Measurements from ENCODE around the gene CLEC18A. TPM values are rescaled to one million over a fixed set of nuclear protein-coding genes. Genes with fewer than 3 reads are reported as not detected.

CLEC18A gene
- total and polyA plus RNA-seq, 7 donors, result 0.60 to 2.2 (median 0.69) TPM; not detected in 2

DNA sequence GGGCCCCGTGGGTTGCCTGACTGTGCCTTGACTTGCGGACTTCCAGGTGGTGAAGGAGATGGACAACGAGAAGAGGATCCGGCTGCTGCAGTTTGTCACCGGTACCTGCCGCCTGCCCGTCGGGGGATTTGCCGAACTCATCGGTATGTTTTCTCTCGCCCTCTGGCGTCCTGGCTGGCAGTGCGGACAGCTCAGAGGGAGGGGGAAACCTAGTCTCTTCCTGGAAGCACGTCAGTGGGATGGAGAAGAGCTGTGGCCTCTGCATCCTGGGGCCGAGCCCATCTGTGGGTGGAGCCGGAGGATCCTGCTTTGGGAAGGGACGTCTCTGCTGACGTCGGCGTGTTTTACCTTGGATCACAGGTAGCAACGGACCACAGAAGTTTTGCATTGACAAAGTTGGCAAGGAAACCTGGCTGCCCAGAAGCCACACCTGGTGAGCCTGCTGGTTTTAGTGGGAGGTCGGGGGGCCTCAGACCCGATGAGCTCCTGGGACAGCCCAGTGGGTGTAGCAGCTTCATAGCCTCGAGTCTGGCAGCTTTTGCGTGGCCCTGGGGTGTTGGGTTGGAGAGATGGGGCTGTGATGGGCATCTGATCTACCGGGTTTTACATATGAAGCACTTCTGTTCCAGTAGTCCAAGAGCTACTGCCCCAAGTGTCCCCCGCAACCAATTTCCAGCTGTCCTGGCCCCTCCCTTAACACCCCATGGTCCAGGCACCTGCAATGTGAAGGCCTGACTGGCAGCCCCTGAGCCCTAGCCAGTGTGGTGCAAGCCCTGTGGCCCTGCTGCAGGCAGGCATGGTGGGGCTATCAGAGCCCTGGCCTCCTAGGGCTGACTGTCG is 11.9 kb upstream of the CLEC18A start:
- intact Hi-C loops (cut with DNase I), result no loop called here
- H3K36me3 ChIP-seq, result peaks cover 20 to 72% (median 41%) of the 10 kb centered on the region in 4 donors
- H3K27ac ChIP-seq, result no peak overlapping the region

DNA sequence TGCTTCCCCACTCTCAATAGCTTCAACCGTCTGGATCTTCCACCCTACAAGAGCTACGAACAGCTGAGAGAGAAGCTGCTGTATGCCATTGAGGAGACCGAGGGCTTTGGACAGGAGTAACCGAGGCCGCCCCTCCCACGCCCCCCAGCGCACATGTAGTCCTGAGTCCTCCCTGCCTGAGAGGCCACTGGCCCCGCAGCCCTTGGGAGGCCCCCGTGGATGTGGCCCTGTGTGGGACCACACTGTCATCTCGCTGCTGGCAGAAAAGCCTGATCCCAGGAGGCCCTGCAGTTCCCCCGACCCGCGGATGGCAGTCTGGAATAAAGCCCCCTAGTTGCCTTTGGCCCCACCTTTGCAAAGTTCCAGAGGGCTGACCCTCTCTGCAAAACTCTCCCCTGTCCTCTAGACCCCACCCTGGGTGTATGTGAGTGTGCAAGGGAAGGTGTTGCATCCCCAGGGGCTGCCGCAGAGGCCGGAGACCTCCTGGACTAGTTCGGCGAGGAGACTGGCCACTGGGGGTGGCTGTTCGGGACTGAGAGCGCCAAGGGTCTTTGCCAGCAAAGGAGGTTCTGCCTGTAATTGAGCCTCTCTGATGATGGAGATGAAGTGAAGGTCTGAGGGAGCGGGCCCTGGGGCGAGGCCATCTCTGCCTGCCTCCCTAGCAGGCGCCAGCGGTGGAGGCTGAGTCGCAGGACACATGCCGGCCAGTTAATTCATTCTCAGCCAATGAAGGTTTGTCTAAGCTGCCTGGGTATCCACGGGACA is 11.1 kb upstream of the CLEC18A start:
- intact Hi-C loops (cut with DNase I), result no loop called here
- Histone ChIP-seq H3K4me3 (no peak overlapping the region), H3K36me3 (peaks cover 20 to 64% (median 38%) of the 10 kb centered on the region in 4 donors), H3K27me3 (no peaks in the 10 kb centered on the region), H3K27ac (no peak overlapping the region), H3K9me3 (no peaks in the 10 kb centered on the region), H3K4me1 (no peaks in the 10 kb centered on the region)
- DNase-seq, result no peak
- TF ChIP-seq EP300 (IDR thresholded peaks at IDR 0.05) (no peak), POLR2A (IDR thresholded peaks at IDR 0.05) (no peak), POLR2AphosphoS5 (IDR thresholded peaks at IDR 0.05) (no peak)
- TF ChIP-seq, protein P1, sequence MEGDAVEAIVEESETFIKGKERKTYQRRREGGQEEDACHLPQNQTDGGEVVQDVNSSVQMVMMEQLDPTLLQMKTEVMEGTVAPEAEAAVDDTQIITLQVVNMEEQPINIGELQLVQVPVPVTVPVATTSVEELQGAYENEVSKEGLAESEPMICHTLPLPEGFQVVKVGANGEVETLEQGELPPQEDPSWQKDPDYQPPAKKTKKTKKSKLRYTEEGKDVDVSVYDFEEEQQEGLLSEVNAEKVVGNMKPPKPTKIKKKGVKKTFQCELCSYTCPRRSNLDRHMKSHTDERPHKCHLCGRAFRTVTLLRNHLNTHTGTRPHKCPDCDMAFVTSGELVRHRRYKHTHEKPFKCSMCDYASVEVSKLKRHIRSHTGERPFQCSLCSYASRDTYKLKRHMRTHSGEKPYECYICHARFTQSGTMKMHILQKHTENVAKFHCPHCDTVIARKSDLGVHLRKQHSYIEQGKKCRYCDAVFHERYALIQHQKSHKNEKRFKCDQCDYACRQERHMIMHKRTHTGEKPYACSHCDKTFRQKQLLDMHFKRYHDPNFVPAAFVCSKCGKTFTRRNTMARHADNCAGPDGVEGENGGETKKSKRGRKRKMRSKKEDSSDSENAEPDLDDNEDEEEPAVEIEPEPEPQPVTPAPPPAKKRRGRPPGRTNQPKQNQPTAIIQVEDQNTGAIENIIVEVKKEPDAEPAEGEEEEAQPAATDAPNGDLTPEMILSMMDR (IDR thresholded peaks at IDR 0.05), result no peak
- WGBS, 2 donors, result 95 to 96% methylated on average over 26 of the region's 26 CpGs

More for the DNA sequence above, 11.9 kb upstream of the CLEC18A start:
- H3K27me3 ChIP-seq, result no peaks in the 10 kb centered on the region
- H3K9me3 ChIP-seq, result no peaks in the 10 kb centered on the region
- TF ChIP-seq POLR2A (IDR thresholded peaks at IDR 0.05) (no peak), EP300 (IDR thresholded peaks at IDR 0.05) (no peak), POLR2AphosphoS5 (IDR thresholded peaks at IDR 0.05) (no peak)
- TF ChIP-seq, protein P1 (IDR thresholded peaks at IDR 0.05), result no peak
- no peak for DNase-seq
- WGBS, 2 donors, result 93 to 95% methylated on average over 28 of the region's 28 CpGs
- no peaks in the 10 kb centered on the region for H3K4me1 ChIP-seq
- H3K4me3 ChIP-seq, result no peak overlapping the region

DNA sequence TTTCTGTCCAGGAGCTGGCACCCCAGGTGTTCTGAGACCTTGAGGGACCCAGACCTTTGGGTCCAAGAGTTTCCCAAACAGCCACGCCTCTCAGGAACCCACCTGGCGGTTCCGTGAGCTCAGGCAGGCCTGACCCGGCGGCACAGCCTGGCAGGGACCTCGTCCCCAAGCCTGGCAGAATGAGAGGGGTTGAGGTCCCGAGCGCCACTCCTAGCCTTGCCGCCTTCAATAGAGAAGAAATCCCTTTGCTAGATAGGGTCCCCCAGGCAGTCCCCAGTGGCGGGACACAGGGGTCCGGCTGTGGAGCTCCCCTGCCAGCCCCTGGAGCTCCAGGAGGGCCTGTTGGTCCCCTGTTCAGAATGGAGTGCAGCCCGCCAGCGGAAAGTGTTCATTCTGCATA is 10.5 kb upstream of the CLEC18A start:
- H3K4me1 ChIP-seq, result no peaks in the 10 kb centered on the region
- no peak for DNase-seq
- WGBS, 2 donors, result 96% methylated on average over 13 of the region's 13 CpGs
- intact Hi-C loops (cut with DNase I), result no loop called here
- no peaks in the 10 kb centered on the region for H3K9me3 ChIP-seq
- H3K36me3 ChIP-seq, result peaks cover 19 to 57% (median 33%) of the 10 kb centered on the region in 4 donors
- TF ChIP-seq, protein P1 (IDR thresholded peaks at IDR 0.05), result no peak
- no peaks in the 10 kb centered on the region for H3K27me3 ChIP-seq
- no peak overlapping the region for H3K27ac ChIP-seq
- H3K4me3 ChIP-seq, result no peak overlapping the region

DNA sequence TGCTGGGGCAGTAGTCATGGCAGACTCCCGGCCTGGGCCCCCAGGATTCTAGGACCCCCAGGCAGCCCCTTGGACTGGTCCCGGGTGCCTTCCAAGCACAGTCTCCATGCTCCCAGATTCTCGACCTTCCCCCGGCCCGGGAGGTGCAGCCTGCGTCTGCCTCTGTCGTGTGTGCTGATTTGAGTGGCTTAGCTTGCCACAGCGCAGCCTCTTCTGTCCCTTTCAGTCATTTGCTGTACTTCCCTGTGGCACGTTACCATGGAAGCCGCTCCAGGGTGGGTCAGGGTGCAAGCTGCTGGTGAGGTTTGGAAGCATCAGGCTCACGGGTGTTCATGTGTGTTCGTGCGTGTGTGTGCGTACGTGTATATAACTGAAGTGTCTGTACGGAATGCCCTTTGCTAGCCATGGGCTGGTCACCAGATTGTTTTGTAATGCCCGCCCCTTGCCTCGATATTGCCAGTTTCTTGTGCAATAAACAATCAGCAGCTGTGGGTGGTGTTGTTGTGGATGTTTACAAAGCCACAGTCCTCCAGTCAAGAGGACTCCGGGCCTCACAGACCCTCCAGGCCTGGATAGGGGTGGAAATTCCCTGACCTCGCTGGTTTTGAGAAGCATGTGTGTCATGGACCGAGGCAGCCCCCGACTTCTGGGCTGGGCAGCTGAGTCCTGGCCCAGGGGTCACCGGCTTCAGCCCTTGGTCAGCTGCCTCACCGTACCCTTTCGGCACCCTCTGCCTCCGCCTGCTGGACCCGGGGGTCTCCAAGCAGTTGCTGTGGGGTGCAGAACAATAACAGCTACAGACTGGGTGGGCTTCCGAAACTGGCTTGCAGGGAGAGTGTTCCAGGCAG is 9.7 kb upstream of the CLEC18A start:
- TF ChIP-seq EP300 (IDR thresholded peaks at IDR 0.05), result no peak
- TF ChIP-seq POLR2AphosphoS5 (IDR thresholded peaks at IDR 0.05), result no peak
- TF ChIP-seq POLR2A (IDR thresholded peaks at IDR 0.05), result no peak
- TF ChIP-seq, protein P1 (IDR thresholded peaks at IDR 0.05), result no peak
- 88 to 92% methylated on average over 28 of the region's 28 CpGs for WGBS, 2 donors
- H3K4me3 ChIP-seq, result no peak overlapping the region
- no peaks in the 10 kb centered on the region for H3K4me1 ChIP-seq
- H3K27me3 ChIP-seq, result no peaks in the 10 kb centered on the region
- no peak overlapping the region for H3K27ac ChIP-seq
- H3K36me3 ChIP-seq, result peaks cover 11 to 49% (median 25%) of the 10 kb centered on the region in 4 donors
- no peaks in the 10 kb centered on the region for H3K9me3 ChIP-seq
- intact Hi-C loops (cut with DNase I), result no loop called here
- no peak for DNase-seq

All from sigmoid colon (tissue), 7 donors.